Peyer's patch (tissue), 4 donors: ENCODE measurements around the gene TAX1BP3.

ENCODE experiments used
- CTCF ChIP-seq, 6 experiments: fragments of 450-650 bp in 4 of 6; fragments of 200-600 bp in 2 of 6; sonication (generic) in 1 of 6; IDR thresholded peaks; one replicate each; pipeline ENCODE4 v1.5.1; 2017 to 2019; ENCODE audit warnings: antibody characterized with exemption in 6 of 6, mild to moderate bottlenecking in 3 of 6, moderate library complexity in 1 of 6
- POLR2A ChIP-seq, 2 donors: fragments of 450-650 bp; IDR thresholded peaks; one replicate each; pipeline ENCODE4 v1.5.1; 2017; ENCODE audit warnings: antibody characterized with exemption in 2 of 2, mild to moderate bottlenecking in 2 of 2, moderate library complexity in 2 of 2

GRCh38 chr17:3632287-3632686, 36.1 kb downstream of the TAX1BP3 start:
- TF ChIP-seq CTCF (IDR thresholded peaks at IDR 0.05) (no peak), POLR2A (IDR thresholded peaks at IDR 0.05) (no peak)
